K562 (cell line): ENCODE results near the gene NUP98.

ENCODE experiments used
- CHD1 ChIP-seq: fragments of 200-600 bp; sonication (generic); IDR thresholded peaks from one replicate; pipeline ENCODE4 v1.6.1; 2012; ENCODE audit warnings: mild to moderate bottlenecking, moderate library complexity, low read length, inconsistent platforms
- ELF4 ChIP-seq: fragments of 450-650 bp; formaldehyde crosslinking; IDR thresholded peaks from 2 replicates; pipeline ENCODE4 v1.4.0; 2022; ENCODE audit warnings: missing genetic modification characterization
- NR2C2 ChIP-seq, 2 experiments: fragments of 200-800 bp in 1 of 2; sonication (Bioruptor generic) in 1 of 2; sonication (generic) in 1 of 2; formaldehyde crosslinking in 1 of 2; IDR thresholded peaks; 2 replicates each; pipeline versions ENCODE4 v1.6.1 to v1.8.0; 2016 to 2022; ENCODE audit warnings: mild to moderate bottlenecking in 1 of 2, missing compliant biosample characterization in 1 of 2, missing genetic modification characterization in 1 of 2, missing genetic modification reagents in 1 of 2
- POLR2A ChIP-seq: fragments of 450-650 bp; conservative IDR thresholded peaks from 2 replicates; pipeline ENCODE4 v1.6.1; 2016
- SIN3A ChIP-seq, 2 experiments: fragments of 150-350 bp in 1 of 2; IDR thresholded peaks; 2 replicates each; pipeline ENCODE4 v1.6.1; 2011 to 2016; ENCODE audit warnings: borderline replicate concordance in 2 of 2, low read depth in 2 of 2, low read length in 2 of 2, mild to moderate bottlenecking in 2 of 2, moderate library complexity in 2 of 2; ENCODE audit not compliant: control insufficient read depth in 1 of 2
- TAF1 ChIP-seq: IDR thresholded peaks from 2 replicates; pipeline ENCODE4 v1.6.1; 2011; ENCODE audit warnings: mild to moderate bottlenecking, low read length, moderate library complexity; ENCODE audit not compliant: insufficient read depth, control insufficient read depth, severe bottlenecking; ENCODE audit errors: extremely low read depth
- ZNF384 ChIP-seq: IDR thresholded peaks from 2 replicates; pipeline ENCODE4 v1.6.1; 2012; ENCODE audit warnings: low read depth, low read length, improper control_type of control experiment
- TF ChIP-seq, protein P1 (sequence below): fragments of 450-650 bp; IDR thresholded peaks from one replicate; pipeline ENCODE4 v1.6.1; 2018; ENCODE audit warnings: mild to moderate bottlenecking, moderate library complexity; ENCODE audit not compliant: partially characterized antibody

- TF ChIP-seq ZNF384 (no peak), SIN3A (IDR thresholded peaks at IDR 0.05; ENCODE audit: borderline replicate concordance in 2 of 2, control insufficient read depth in 1 of 2, low read depth in 2 of 2, low read length in 2 of 2) (no peak), POLR2A (no peak), NR2C2 (CRISPR knock-in tag; IDR thresholded peaks at IDR 0.05) (no peak), NR2C2 (tag; IDR thresholded peaks at IDR 0.05) (no peak), TAF1 (no peak), CHD1 (no peak), ELF4 (CRISPR knock-in tag) (no peak)
- TF ChIP-seq, protein P1, sequence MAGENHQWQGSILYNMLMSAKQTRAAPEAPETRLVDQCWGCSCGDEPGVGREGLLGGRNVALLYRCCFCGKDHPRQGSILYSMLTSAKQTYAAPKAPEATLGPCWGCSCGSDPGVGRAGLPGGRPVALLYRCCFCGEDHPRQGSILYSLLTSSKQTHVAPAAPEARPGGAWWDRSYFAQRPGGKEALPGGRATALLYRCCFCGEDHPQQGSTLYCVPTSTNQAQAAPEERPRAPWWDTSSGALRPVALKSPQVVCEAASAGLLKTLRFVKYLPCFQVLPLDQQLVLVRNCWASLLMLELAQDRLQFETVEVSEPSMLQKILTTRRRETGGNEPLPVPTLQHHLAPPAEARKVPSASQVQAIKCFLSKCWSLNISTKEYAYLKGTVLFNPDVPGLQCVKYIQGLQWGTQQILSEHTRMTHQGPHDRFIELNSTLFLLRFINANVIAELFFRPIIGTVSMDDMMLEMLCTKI, result no peak
Measured at GRCh38 chr11:3796801-3797328, 489 bp downstream of the NUP98 start.
